GM19099 (cell line): ENCODE results near the gene FEZ2.

Source experiments
- POLR2A ChIP-seq: IDR thresholded peaks from 3 replicates; pipeline ENCODE4 v1.6.1; 2011; ENCODE audit warnings: low read depth; ENCODE audit not compliant: insufficient read length; ENCODE audit errors: extremely low read depth

FEZ2 gene

GRCh38 chr2:36572719-36573059 lies 25.3 kb downstream of the FEZ2 start:
- TF ChIP-seq POLR2A: no peak

DNA sequence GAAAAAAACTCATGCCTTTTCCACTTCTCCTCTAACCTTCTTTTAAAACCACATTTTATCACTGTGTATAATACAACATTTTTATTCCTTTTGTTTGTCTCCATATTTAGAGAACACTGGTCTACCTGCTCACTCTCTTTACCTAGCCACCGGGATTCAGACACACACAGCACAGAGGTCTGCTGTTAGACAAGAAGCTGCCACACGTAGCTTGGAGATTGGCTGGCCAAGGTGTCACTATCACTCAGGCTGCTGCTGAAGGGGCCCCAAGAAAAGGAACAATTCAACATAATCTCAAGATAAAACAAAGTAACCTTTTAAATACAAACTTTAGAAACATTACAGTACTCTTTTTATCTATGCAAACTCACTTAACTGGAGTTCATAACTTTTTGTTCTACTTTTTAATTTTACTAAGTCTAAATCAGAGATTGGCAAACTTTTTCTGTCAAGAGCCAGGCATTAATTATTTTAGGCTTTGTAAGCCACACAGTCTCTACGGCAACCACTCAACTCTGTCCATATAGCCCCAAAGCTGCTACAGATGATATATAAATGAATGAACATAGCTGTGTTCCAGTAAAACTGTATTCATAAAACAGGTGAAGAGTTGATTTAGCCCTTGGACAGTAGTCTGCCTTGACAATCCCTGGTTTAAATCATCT lies 25.8 kb downstream of the FEZ2 start:
- no peak for TF ChIP-seq POLR2A

DNA sequence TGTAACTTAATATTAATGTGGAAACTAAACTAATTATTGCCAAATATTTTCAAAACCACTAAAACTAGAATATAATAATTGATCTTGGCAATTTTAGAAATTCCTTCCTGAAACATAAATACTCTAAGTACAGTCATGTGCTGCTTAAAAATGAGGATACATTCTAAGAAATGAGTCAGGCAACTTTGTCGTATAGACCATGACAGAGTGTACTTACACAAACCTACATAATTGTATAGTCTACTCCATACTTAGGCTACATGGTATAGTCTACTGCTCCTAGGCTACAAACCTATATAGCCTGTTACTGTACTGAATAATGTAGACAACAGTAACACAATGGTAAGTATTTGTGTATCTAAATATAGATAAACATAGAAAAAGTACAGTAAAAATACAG lies 27.6 kb downstream of the FEZ2 start:
- no peak for TF ChIP-seq POLR2A

DNA sequence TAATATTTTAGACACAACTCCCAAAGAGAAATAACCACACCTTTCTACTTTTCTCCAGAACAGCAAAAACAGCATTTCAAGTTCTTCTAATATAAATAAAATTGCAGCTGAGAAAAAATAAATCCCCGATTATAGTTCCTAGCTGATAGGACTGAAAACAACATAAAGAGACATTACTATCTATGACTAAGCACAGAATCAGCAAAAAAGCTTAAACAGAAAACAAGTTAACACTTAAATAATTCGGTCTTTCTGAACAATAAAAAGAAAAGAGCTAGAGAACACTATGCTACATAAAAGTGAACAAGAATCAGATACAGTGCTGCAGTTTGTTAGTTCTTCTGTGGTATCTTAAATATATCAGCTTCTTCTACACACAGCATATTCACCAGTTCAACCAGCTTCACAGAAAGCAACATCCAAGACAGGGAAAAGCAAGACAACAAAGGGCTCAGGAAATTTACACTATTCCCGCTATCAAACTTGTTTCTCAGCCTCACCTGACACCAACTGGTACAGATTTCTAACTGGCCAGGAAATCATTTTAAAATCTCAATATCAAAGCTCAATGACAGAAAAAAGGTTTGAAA lies 28.6 kb downstream of the FEZ2 start:
- no peak for TF ChIP-seq POLR2A

DNA sequence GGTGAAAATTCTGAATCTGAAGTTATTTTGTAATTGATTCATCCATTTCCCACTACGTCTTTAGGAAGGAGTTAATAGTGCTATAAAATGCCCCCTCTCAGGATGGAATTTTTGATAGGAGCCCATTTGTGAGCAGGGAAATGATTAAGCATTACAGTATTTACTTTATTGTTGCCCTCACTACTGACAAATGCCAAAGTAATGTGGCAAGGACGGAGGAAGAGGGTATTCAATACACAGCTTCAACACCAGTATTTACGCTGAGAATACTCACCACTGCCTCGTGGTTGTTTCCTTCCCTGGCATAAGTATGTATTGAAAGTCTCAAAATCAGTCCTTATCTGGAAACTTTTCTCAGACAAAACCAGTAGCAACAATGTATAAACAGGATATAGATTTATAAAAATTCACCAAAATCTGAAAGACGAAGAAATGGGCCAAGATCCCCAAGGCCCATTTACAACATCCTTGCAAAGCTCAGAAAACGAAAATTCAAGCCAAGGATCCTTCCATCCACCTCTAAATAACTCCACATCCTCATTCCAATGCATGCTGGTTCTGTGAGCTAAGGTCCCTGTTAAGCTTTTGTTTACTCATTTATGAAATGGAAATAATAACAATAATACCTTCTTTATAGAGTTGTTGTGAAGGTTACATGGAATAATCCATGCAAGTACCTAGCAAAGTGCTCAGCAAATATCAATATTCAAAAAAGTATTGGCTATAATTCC lies 29.3 kb downstream of the FEZ2 start:
- no peak for TF ChIP-seq POLR2A

DNA sequence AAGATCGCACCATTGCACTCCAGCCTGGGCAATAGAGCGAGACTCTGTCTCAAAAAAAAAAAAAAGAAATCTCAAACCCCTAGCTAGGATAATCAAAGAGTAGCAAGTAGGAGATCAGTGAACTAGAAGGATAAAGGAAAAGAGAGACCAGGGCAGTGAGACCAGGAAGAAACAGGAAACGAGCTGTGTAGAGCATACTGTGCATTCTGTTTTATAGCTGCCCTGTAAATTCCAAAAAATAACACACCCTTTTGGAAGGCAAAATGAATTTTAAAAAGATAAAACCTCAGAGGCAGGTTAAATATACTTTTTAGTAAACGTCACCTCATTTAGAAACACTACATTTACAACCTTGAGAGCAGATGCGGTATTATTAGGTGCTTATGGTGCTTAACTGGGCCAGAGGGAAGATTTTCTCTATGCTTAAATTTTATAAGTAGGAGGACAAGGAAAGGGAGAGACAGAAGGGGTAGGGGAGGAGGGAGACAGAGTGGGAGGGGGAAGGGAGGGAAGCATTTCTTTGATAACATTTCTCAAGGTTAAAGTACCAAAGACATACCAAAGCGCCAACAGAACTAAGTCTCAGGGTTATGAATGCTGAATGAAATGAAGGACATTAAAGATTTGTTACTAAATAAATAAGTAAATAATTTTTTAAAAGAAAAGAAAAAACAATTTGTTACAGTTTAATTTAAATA lies 30.1 kb downstream of the FEZ2 start:
- no peak for TF ChIP-seq POLR2A

DNA sequence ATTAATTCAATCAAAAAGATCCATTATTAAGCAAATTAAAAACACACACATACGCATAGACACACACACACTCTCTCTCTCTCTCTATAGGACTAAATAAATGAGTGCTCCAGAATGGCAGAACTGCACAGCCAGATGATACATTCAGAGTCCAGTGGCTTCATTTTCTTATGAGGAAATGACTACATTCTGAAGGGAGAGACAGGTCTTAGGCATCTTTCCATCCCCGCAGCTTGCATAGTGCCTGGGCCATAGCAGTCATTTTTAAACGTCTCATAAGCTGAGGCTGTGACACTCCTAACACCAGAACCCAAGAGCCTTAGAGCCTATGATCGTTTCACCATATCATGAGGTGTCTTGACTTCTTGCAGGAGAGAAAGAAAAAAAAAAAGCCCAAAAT lies 31.1 kb downstream of the FEZ2 start:
- TF ChIP-seq POLR2A: no peak

GRCh38 chr2:36565712-36566111 lies 32.3 kb downstream of the FEZ2 start:
- TF ChIP-seq POLR2A: no peak

- TF ChIP-seq POLR2A: no peak
Observed at GRCh38 chr2:36564377-36564930, 33.5 kb downstream of the FEZ2 start.

DNA sequence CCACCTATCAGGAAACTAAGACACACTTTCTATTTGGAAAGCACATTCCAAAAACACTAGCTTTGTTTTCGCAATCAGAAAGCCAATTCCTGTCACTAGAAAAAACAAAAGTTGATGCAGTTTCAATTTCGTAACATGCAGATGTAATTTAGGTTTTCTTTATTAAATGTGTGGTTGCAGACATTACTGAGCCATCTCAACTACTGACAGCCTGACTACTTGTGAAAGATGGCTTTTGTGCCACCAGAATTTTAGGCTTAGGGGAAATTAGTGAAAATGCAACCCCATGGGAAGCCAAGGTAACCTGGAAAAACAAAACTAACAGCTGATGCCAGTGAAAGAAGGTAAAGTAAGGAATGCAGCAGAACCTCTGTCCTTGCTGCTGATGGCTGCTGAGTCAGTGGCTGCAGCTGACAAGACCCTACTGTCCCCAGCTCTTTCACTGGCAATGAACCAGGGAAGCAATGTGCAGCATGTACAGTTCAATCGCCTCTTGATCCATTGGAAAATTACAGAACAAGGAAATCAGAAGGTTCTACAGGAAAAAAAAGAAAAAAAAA lies 34.9 kb downstream of the FEZ2 start:
- no peak for TF ChIP-seq POLR2A

- TF ChIP-seq POLR2A: no peak
Observed at GRCh38 chr2:36562240-36562639, 35.7 kb downstream of the FEZ2 start.

- no peak for TF ChIP-seq POLR2A
Observed at GRCh38 chr2:36561237-36561944, 36.6 kb downstream of the FEZ2 start.

DNA sequence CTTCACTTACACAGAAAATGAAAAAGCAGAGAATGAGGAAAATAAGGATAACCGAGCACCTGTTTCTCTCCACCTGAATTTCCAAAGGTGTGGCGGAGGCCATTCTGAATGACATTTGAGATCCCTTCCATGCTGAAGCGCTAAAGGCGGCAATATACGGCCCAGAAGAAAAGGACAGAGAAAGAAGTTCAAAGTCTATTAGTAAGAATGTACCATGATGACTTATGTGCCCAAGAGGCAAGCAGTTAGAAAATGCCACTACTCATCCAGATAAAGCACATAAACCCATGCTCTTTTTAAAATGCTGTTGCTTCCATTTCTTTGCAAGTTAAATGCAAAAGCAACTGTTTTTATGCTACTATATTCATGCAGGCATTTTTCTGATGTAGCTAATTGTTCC lies 37.2 kb downstream of the FEZ2 start:
- no peak for TF ChIP-seq POLR2A

- TF ChIP-seq POLR2A: no peak
Observed at GRCh38 chr2:36559221-36559942, 38.6 kb downstream of the FEZ2 start.
